ENCODE measurements around the gene PRICKLE4.

DNA sequence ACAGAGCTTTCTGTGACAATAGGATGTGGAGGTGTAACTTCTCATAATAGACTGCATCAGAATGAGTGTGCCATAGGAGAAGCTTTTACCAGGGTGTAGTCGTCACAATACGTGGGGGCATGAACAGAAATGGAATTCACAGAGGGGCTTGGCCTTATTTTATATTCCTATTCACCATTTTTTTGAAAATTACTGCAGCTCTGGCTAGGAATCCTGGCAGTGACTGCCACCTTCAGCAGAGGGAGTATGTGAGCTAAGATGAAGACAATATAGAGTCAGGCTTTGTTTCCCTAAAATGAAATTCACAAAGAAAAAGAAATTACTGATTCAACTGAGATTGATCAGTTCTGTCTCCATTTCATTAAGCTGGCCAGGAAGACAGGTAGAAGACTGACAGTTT lies 20.8 kb downstream of the PRICKLE4 start:
- TF ChIP-seq, protein P1, sequence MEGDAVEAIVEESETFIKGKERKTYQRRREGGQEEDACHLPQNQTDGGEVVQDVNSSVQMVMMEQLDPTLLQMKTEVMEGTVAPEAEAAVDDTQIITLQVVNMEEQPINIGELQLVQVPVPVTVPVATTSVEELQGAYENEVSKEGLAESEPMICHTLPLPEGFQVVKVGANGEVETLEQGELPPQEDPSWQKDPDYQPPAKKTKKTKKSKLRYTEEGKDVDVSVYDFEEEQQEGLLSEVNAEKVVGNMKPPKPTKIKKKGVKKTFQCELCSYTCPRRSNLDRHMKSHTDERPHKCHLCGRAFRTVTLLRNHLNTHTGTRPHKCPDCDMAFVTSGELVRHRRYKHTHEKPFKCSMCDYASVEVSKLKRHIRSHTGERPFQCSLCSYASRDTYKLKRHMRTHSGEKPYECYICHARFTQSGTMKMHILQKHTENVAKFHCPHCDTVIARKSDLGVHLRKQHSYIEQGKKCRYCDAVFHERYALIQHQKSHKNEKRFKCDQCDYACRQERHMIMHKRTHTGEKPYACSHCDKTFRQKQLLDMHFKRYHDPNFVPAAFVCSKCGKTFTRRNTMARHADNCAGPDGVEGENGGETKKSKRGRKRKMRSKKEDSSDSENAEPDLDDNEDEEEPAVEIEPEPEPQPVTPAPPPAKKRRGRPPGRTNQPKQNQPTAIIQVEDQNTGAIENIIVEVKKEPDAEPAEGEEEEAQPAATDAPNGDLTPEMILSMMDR (IDR thresholded peaks at IDR 0.05): no peak
- no peak for TF ChIP-seq POLR2AphosphoS5 (IDR thresholded peaks at IDR 0.05)
- TF ChIP-seq EP300 (IDR thresholded peaks at IDR 0.05): no peak
